ENCODE measurements around the gene KRTAP10-6. TPM values are rescaled to one million over a fixed set of nuclear protein-coding genes. Genes with fewer than 3 reads are reported as not detected.

Gene KRTAP10-6
- total and polyA plus RNA-seq, 3 donors from 2014 or later, result not detected

DNA sequence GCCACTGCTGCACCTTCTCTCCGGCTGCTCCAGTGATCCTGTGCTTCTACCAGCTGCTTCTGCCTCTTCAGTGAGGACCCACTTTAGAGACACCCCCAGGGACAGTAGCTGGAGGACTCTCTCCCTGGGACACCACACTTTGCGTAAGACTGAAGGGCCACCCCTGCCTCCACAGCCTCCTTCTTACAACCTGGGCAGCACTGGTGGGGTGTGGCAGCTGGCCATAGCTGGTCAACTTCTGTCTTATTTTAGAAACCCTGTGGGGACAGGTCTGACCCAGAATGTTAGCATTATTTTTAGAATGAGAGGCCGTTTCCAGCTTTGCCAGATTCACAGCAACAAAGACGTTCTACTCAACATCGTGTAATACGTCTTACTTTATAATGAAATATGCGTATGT is 33.5 kb upstream of the KRTAP10-6 start:
- Histone ChIP-seq H3K27me3 (no peaks in the 10 kb centered on the region), H3K4me1 (no peaks in the 10 kb centered on the region), H3K4me3 (no peak overlapping the region), H3K9me3 (no peaks in the 10 kb centered on the region), H3K27ac (no peak overlapping the region), H3K36me3 (ENCODE audit: low read depth, missing control alignments) (no peaks in the 10 kb centered on the region)
- DNase-seq, result no peak
- WGBS, 2 donors, result 92 to 93% methylated on average over 7 of the region's 7 CpGs
- intact Hi-C loops (cut with DNase I; ENCODE audit: low total_unique reads), result no loop called here
- TF ChIP-seq, protein P1, sequence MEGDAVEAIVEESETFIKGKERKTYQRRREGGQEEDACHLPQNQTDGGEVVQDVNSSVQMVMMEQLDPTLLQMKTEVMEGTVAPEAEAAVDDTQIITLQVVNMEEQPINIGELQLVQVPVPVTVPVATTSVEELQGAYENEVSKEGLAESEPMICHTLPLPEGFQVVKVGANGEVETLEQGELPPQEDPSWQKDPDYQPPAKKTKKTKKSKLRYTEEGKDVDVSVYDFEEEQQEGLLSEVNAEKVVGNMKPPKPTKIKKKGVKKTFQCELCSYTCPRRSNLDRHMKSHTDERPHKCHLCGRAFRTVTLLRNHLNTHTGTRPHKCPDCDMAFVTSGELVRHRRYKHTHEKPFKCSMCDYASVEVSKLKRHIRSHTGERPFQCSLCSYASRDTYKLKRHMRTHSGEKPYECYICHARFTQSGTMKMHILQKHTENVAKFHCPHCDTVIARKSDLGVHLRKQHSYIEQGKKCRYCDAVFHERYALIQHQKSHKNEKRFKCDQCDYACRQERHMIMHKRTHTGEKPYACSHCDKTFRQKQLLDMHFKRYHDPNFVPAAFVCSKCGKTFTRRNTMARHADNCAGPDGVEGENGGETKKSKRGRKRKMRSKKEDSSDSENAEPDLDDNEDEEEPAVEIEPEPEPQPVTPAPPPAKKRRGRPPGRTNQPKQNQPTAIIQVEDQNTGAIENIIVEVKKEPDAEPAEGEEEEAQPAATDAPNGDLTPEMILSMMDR (IDR thresholded peaks at IDR 0.05), result no peak

DNA sequence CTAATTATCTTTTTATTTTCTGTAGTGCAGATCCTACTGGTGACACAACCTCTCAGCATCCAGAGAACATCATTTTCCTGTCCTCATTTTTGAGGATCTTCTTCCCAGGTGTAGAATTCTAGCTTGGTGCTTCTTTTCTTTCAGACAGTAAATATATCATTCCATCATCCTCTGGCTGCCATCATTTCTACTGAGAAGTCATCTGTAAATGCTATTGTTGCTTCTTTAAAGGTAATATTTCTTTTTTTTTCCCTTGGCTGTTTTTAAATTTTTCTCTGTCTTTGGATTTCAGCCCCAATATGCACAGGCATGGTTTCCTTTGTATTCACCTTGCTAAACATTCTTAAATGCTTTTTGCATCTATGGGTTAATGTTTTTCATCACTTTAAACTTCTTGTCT is 31.3 kb upstream of the KRTAP10-6 start:
- no peaks in the 10 kb centered on the region for H3K4me1 ChIP-seq
- no peaks in the 10 kb centered on the region for H3K36me3 ChIP-seq (ENCODE audit: low read depth, missing control alignments)
- no peak overlapping the region for H3K4me3 ChIP-seq
- intact Hi-C loops (cut with DNase I; ENCODE audit: low total_unique reads), result no loop called here
- DNase-seq, result no peak
- no peak overlapping the region for H3K27ac ChIP-seq
- H3K27me3 ChIP-seq, result no peaks in the 10 kb centered on the region
- H3K9me3 ChIP-seq, result no peaks in the 10 kb centered on the region
- TF ChIP-seq POLR2A (IDR thresholded peaks at IDR 0.05), result no peak
- TF ChIP-seq, protein P1 (IDR thresholded peaks at IDR 0.05), result no peak

DNA sequence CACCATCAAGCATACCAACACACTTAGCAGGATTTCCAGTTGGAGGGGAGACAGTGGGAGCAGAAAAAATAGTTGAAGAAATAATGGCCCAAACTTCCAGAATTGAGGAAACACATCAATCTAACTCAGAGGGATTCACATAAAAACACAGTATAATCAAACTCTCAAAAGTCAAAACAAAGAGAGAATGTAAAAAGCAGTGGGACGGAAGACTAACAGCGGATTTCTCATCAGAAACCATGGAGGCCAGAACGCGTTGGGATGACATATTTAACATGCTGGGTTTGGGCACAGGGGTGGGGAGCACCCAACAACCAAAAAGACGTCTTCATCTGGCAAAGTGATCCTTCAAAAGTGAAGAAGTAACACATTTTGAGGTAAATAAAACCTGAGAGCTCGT is 27.6 kb upstream of the KRTAP10-6 start:
- Histone ChIP-seq H3K27me3 (no peaks in the 10 kb centered on the region), H3K4me3 (no peak overlapping the region), H3K27ac (no peak overlapping the region), H3K36me3 (ENCODE audit: low read depth, missing control alignments) (no peaks in the 10 kb centered on the region), H3K4me1 (no peaks in the 10 kb centered on the region), H3K9me3 (no peaks in the 10 kb centered on the region)
- no peak for TF ChIP-seq POLR2A (IDR thresholded peaks at IDR 0.05)
- TF ChIP-seq, protein P1 (IDR thresholded peaks at IDR 0.05), result no peak
- intact Hi-C loops (cut with DNase I; ENCODE audit: low total_unique reads), result no loop called here
- DNase-seq, result no peak
- WGBS, 2 donors, result 87 to 90% methylated on average over 6 of the region's 6 CpGs

DNA sequence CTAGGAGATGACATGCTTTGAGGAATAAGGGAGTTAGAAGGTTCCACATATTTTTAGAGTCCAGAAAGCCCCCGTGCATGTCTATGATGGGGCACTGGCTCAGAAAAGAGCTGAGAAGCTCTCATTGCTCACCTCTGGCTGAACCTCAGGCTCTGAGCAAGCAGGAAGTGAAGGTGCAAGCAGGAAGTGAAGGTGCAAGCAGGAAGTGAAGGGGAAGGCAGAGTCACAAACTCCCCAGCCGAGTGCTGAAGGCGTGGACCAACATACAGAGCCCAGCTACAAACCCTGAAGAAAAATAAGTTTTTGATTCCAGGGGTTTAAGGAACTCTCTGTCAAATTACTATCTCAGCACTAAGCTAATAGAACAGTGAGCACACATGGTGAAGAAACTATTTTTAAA is 26.6 kb upstream of the KRTAP10-6 start:
- no peaks in the 10 kb centered on the region for H3K9me3 ChIP-seq

DNA sequence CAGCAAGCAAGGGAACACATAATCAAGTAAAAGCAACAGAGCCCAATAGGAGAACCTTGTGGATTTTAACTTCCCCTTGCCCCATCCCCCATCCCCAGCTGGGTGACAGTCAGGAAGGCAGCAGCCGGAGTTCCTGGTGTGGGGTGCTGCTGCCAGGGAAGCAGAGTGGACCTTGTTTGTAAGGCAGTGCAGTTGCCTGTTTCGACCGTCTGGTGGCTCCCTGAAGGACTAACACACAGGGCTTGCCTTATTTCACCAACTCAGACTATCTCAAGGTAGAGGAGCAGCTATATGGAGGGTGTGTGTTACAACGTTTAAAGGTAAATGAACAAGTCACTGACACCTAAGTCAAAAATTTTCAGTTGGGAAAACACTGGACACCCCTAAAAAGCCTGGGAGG is 26.2 kb upstream of the KRTAP10-6 start:
- no peak overlapping the region for H3K27ac ChIP-seq
- H3K4me1 ChIP-seq, result no peaks in the 10 kb centered on the region
- TF ChIP-seq, protein P1 (IDR thresholded peaks at IDR 0.05), result no peak
- TF ChIP-seq POLR2A (IDR thresholded peaks at IDR 0.05), result no peak
- H3K36me3 ChIP-seq (ENCODE audit: low read depth, missing control alignments), result no peaks in the 10 kb centered on the region
- no peaks in the 10 kb centered on the region for H3K9me3 ChIP-seq
- no peaks in the 10 kb centered on the region for H3K27me3 ChIP-seq
- 47% methylated on average over 4 of the region's 4 CpGs for WGBS, 2 donors
- no peak overlapping the region for H3K4me3 ChIP-seq
- no peak for DNase-seq
- intact Hi-C loops (cut with DNase I; ENCODE audit: low total_unique reads), result no loop called here

More for the DNA sequence above, 26.6 kb upstream of the KRTAP10-6 start:
- DNase-seq, result no peak
- no peak overlapping the region for H3K4me3 ChIP-seq
- H3K27ac ChIP-seq, result no peak overlapping the region
- H3K27me3 ChIP-seq, result no peaks in the 10 kb centered on the region
- intact Hi-C loops (cut with DNase I; ENCODE audit: low total_unique reads), result no loop called here
- no peaks in the 10 kb centered on the region for H3K4me1 ChIP-seq
- 80 to 82% methylated on average over 3 of the region's 3 CpGs for WGBS, 2 donors
- no peaks in the 10 kb centered on the region for H3K36me3 ChIP-seq (ENCODE audit: low read depth, missing control alignments)
- no peak for TF ChIP-seq POLR2A (IDR thresholded peaks at IDR 0.05)
- TF ChIP-seq, protein P1 (IDR thresholded peaks at IDR 0.05), result no peak

Measured in testis (tissue), 3 donors.